ENCODE data around the gene HOXA2. TPM values are rescaled to one million over a fixed set of nuclear protein-coding genes. Genes with fewer than 3 reads are reported as not detected.

The HOXA2 gene
- total RNA-seq, 4 donors from 2014 or later = 4.7 to 24.8 (median 8.9) TPM

DNA sequence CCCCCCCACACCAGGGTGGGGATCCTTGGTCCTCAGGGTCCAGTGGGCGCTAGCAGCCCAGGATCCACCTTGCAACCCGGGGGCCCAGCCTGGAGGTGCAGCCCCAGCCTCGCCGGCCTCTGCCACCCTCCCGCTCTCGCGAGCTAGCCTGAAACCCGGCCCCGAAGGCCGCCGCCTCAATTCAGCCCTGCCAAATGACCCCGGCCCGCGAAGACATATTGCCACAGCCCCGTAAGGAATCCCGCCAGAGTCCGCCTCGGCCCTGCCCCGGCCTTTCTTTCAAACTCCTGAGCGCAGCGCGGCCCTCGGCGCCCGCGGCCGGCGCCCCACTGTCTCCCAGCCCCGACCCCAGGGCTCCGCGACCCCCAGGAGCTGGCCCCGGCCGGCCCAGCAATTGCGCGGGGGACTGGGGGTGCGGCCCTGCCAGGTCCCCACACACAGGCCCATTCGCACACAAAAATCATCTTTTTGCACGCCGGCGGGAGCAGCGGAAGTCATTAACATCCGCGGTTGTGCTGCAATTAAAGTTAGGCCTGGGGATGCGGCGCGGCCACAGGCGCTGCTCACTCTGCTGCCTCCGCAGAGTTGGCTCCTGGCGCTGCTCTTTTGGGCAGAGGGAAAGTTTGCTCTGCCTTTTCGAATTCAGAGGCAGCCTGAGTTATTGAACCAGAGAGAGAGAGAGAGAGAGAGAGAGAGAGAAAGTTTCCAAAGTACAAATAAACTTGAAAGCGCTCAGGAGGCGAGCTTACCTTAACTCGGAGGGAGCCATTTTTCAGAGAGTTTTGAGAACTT lies 37.0 kb upstream of the HOXA2 start:
- peak in 2 of 3 donors; percentile 14 to 73 for DNase-seq
- peak overlapping the region in 3 of 4 donors; percentile 19 to 75 (median 58) for H3K4me3 ChIP-seq
- H3K4me1 ChIP-seq = peaks cover 0 to 46% (median 5%) of the 10 kb centered on the region in 4 donors
- no peaks in the 10 kb centered on the region for H3K27me3 ChIP-seq
- TF ChIP-seq POLR2A (IDR thresholded peaks at IDR 0.05) (no peak), CTCF (IDR thresholded peaks at IDR 0.05) (no peak)
- no peaks in the 10 kb centered on the region for H3K9me3 ChIP-seq
- H3K27ac ChIP-seq = peak overlapping the region; percentile 60 to 96 (median 80)
- no peaks in the 10 kb centered on the region for H3K36me3 ChIP-seq

DNA sequence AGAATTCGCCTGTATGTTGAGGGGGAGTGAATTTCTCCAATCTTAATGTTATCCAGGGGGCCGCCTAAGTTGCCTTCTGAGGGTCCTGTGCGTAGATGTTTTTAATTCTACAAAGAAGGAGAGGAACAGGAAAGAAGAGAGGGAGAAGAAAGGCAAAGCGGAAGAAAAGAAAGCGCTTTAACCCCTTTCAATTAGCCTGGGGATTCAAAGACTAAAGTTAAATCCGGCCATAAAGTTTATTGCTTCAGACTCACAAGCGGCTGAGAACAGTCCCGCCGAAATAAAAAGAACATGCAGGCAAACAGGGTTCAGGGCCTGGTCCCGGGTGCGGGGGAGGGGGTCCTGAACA lies 36.5 kb upstream of the HOXA2 start:
- Histone ChIP-seq H3K4me3 (peak overlapping the region in 3 of 4 donors; percentile 19 to 75 (median 58)), H3K36me3 (no peaks in the 10 kb centered on the region), H3K9me3 (no peaks in the 10 kb centered on the region), H3K4me1 (peaks cover 0 to 52% (median 6%) of the 10 kb centered on the region in 4 donors), H3K27ac (peak overlapping the region; percentile 60 to 96 (median 80)), H3K27me3 (no peaks in the 10 kb centered on the region)
- TF ChIP-seq POLR2A (IDR thresholded peaks at IDR 0.05) (no peak), CTCF (IDR thresholded peaks at IDR 0.05) (no peak)
- no peak for DNase-seq

DNA sequence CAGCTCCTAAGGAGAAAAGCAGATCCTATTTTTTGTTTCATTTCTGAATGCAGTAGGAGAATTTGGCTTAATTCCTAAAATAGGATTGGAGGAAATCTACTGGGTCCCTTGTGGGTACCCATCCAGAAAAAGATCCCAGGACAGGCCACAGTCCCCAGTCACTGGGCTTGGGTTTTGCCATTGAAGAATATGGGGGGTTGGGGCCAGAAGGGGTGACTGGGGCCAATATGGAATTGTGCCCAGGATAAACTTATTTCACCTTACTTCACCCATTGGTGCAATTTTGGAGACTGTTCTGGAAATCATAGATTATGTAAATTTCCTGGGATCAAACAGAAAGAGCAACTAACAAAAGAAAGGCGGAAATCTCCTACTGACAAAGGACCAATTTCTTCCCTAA lies 36.0 kb upstream of the HOXA2 start:
- peak overlapping the region; percentile 44 to 96 (median 80) for H3K27ac ChIP-seq
- H3K36me3 ChIP-seq = no peaks in the 10 kb centered on the region
- no peak for TF ChIP-seq CTCF (IDR thresholded peaks at IDR 0.05)
- TF ChIP-seq POLR2A (IDR thresholded peaks at IDR 0.05) = no peak
- no peaks in the 10 kb centered on the region for H3K9me3 ChIP-seq
- peaks cover 0 to 52% (median 6%) of the 10 kb centered on the region in 4 donors for H3K4me1 ChIP-seq
- DNase-seq = peak in 1 of 3 donors; percentile 5
- H3K4me3 ChIP-seq = peak overlapping the region in 2 of 4 donors; percentile 58 to 75
- no peaks in the 10 kb centered on the region for H3K27me3 ChIP-seq

DNA sequence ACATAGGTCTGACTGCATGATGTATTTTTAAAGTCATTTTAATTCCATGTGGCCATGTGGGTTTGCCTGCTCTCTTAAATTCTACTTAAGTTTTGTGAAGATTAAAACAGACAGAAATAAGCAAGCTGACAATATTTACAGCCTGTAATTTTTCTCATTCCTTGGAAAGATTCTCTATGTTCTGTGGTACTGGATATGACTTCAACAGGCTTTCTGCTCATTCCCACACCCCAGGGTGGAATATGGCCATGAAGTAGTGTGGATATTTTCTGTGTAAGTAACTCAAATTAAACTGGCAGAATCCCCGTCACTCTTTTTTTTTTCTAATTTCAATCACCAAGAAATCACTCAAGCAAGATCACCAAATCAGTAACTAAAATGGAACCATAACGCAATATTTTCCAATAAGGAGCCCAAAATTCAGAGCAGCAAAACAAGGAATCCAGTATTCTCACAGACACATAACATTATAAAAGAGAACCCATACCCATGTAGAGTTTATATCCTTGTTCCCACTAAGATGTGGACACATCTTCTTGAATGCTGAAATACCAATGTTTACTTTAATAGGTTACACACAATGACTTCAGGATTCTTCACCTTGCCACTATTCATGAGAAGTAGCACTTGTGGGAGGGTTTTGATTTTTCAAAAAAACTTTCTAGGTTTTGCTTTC lies 35.3 kb upstream of the HOXA2 start:
- Histone ChIP-seq H3K4me1 (peaks cover 0 to 59% (median 6%) of the 10 kb centered on the region in 4 donors), H3K27me3 (no peaks in the 10 kb centered on the region), H3K9me3 (no peaks in the 10 kb centered on the region), H3K36me3 (no peaks in the 10 kb centered on the region), H3K27ac (peak overlapping the region; percentile 44 to 96 (median 80)), H3K4me3 (peak overlapping the region in 1 of 4 donors; percentile 75)
- no peak for DNase-seq
- TF ChIP-seq POLR2A (IDR thresholded peaks at IDR 0.05) (no peak), CTCF (IDR thresholded peaks at IDR 0.05) (no peak)

DNA sequence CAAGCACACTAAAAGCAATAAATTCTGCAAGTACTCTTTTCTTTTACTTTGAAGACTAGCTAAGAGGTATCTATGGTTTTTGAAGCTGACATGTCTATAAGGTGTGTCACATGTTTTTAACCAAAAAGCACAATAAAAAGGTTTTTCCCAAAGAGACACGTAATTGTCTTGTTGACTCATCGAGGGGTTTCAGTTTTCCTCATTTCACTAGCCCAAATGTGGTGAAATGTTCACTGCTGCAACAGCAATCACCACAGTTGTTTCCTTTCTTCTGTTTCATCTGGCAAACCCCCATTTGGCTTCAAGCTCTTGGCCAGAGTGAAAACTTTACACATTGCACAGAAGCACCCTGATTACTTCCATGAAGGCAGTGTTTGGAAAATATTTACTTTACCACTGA lies 31.9 kb upstream of the HOXA2 start:
- TF ChIP-seq CTCF (IDR thresholded peaks at IDR 0.05) = no peak
- no peak for TF ChIP-seq POLR2A (IDR thresholded peaks at IDR 0.05)
- peaks cover 0 to 65% (median 6%) of the 10 kb centered on the region in 4 donors for H3K4me1 ChIP-seq
- H3K4me3 ChIP-seq = no peak overlapping the region
- no peaks in the 10 kb centered on the region for H3K9me3 ChIP-seq
- peak overlapping the region in 3 of 4 donors; percentile 40 to 96 (median 67) for H3K27ac ChIP-seq
- DNase-seq = peak in 1 of 3 donors; percentile 14
- no peaks in the 10 kb centered on the region for H3K36me3 ChIP-seq
- H3K27me3 ChIP-seq = no peaks in the 10 kb centered on the region

Data from Peyer's patch (tissue), 4 donors.